Epidermal melanocyte (primary cell): ENCODE data around the gene MSMO1.
"Not testable (repeated sequence)": the region's sequence is repeated elsewhere in the genome, so short reads cannot be mapped to it uniquely, and the experiment has no call there.

Experiments used
- DNase-seq: peaks from one replicate; pipeline ENCODE4 v3.0.0; 2011; ENCODE audit warnings: low spot score; ENCODE audit not compliant: insufficient read length

Gene MSMO1

GRCh38 chr4:165327211-165328100 is at the start of gene MSMO1:
Gene MSMO1, plus strand, starts transcription at chr4:165327669. Its CDS starts 5,702 bp downstream, at chr4:165333371.
- peak; percentile 70 for DNase-seq

DNA sequence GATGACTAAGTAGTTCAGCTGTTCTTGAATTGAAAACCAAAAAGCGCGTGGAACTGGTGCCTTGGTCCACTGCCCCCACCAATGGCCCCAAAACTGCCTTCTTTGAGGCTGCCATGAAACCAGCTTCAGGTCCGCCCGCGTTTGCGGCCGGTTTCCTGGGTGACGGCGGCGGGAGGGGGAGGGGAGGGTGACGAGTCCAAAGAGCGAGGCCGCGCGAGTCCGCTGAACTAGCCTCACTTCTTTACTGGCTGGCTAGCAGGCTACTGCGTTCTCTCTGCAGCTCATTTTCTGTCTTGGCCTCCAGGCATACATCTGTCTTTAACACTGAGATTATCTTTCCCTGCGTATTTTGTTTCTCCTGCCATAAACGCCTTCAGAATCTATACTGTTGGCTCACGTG is 47.9 kb upstream of the MSMO1 start:
- DNase-seq = not testable (repeated sequence)

DNA sequence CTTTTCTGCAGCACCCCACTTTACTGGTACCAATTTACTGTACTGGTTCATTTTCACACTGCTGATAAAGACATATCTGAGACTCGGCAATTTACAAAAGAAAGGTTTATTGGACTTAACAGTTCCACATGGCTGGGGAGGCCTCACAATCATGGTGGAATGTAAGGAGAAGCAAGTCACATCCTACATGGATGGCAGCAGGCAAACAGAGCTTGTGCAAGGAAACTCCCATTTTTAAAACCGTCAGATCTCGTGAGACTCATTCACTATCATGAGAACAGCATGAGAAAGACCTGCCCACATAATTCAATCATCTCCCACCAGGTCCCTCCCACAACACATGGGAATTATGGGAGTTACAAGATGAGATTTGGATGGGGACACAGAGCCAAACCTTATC is 42.8 kb upstream of the MSMO1 start:
- DNase-seq = not testable (repeated sequence)

DNA sequence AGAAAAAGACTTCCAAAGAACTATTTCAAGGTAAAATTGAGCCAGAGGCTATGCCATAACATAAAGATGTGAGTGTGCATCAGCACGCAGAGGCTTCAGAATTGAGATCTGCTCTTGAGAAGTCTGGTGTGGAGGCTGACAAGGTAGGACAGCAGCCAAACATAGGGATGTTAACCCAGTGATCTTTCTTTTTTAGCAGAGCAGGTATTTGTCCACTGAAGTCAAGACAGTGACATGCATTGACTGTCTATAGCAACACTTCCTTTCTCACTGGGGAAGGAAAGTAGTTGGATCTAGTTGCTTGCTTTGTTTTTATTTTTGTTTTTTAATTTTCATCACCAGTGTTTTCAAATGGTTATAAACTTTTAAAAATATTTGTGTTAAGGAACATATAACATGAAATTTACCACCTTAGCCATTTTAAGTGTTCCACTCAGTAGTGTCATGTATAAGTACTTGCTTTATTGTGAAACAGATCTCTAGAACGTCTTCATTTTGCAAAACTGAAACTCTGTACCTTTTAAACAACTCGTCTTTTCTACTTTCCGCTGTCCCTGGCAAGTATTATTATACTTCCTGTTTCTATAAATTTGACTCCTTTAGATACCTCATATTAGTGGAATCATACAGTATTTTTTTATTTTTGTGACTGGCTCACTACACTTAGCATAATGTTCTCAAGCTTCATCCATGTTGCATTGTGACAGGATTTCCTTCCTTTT is 40.7 kb upstream of the MSMO1 start:
- DNase-seq = not testable (repeated sequence)

- no peak for DNase-seq
Measured at GRCh38 chr4:165288226-165288625, 39.2 kb upstream of the MSMO1 start.

DNA sequence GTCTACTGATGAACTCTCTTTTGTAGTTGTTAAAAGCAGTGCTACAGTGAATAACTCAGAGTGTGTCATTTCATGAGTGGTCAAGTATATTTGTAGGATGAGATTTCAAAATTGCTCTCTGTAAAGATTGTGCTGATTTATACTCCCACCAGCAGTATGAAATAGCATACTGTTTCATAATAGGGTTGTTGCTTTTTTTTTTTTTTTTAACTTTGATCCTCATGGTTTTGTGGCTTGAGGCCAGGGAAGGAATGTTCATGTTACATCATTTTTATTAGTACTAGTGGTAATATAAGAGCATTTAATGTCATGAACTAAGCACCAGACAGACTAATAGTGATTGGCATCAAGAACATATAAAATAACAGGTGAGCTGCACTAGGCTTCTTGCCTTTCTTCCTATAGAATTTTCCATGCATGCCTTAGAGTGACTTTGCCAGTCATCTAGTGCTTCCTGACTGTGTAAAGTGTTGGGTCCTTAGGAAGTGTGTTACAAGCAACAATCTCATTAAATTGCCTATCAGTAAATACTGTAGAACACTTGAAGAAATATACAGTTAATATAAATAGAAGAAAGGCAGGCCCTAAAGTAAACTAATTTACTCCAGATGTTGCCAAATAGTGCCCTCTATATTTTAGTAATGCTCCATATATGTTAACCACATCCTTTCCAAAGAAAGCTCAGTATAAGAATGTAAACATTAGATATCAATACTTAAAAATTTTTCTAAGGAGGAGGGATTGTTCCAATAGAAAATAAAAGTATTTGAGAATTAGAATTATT is 38.6 kb upstream of the MSMO1 start:
- peak; percentile 29 for DNase-seq

DNA sequence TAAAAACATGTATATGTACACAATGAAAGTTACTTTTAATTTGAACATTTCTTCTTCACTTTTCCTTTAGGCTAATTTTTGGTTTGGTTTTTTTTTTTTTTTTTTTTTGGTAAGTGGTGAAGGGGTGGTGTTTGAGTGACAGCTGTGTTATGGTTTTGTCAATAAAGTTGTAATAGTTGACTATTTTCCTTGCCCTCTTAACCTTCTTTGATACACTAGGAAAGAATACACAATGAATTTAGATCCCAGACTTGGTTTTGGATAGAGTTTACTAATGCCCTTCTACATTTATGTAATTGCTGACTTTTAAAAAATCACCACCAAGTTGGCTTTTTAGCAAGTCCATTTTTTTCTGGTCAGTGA is 38.1 kb upstream of the MSMO1 start:
- DNase-seq = no peak

GRCh38 chr4:165293061-165293460 is 34.4 kb upstream of the MSMO1 start:
- DNase-seq = no peak

DNA sequence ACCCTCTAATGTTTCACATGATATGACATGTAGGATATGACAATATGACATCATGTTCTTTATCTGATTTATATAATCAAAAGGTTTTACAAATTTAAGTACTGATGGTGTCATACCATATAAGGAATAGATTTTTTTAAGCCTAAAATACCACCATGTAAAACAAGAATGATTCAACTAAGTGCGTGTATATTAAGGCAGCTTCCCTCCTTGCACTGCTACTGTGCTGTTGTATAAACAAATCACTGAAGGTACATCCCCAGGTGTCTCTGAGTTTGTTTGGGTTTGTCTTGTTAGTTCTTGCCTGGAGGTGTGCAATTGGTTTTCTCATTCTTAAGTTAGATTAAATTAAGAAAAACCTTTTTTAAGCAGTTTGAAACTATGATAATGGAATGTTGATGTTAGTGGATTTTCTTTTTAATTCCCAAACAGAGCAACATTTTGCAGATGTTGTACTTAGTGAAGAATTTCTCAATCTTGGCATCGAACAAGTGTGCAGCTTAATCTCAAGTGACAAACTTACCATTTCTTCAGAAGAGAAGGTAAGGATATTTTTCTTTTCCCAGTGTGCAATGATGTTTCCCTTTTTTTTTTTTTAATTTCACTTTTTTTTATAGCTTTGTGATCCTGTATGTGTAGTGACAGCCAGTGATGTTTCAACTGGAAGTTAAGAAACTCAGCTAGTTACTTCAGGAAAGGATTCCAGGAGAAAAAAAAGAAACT is 33.4 kb upstream of the MSMO1 start:
- no peak for DNase-seq

DNA sequence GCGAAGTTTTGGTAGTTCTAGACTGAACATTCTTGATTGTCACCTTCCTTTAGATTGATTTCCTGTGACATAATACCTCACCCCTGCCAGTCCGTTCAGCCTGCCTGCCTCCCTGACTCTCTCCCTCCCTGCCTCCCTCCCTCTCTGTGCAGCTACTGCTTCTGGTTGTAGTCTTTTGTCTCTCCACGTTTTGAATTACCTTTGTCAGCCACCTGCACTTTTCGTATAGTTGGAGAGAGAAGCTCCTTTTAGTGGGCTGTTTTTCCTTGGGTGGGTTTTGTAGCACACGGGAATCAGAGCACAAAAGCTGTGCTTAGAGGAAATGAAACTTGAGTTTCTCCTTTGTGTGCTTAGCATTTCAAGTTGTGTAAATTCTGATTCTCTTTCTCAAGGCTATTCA is 32.6 kb upstream of the MSMO1 start:
- DNase-seq = no peak

DNA sequence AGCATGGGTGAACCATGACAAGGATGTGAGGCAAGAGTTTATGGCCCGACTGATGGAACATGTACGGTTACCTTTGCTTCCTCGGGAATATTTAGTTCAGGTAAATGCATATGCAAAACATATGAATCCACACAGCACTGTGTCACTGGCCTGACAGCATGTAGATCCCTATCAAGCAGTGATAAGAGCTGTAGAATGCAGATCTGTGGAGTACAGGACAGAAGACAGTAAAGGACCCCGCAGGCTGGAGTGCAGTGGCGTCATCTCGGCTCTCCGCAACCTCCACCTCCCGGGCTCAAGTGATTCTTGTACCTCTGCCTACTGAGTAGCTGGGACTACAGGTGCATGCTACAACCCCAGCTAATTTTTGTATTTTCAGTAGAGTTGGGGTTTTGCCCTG is 29.8 kb upstream of the MSMO1 start:
- no peak for DNase-seq

DNA sequence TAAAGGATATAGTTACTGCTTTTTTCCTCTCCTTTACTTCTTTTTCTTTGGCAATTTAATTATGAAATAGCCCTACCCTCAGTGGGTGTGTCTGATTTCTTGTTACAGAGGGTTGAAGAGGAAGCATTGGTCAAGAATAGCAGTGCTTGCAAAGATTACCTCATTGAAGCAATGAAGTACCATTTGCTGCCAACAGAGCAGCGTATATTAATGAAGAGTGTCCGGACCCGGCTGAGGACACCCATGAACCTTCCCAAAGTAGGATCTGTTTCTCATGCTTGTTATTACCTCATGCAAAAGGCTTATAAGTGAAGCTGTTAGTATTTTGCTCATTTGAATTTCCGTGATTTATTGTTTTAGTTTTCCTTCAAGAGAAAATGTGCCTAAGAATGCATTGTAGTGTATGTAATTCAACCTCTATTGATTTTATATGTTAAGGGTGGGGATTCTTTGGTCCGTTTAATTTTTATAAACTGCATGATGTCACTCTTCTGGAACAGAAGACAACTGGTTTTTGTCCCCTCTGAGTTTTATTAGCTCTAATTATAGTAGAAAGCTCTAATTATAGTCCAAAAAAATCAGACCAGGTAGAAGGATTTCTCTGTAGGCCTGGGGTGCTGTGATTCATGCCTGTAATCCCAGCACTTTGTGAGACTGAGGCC is 27.9 kb upstream of the MSMO1 start:
- DNase-seq = no peak

- DNase-seq = no peak
Measured at GRCh38 chr4:165301833-165302232, 25.6 kb upstream of the MSMO1 start.

GRCh38 chr4:165302658-165303057 is 24.8 kb upstream of the MSMO1 start:
- DNase-seq = no peak

DNA sequence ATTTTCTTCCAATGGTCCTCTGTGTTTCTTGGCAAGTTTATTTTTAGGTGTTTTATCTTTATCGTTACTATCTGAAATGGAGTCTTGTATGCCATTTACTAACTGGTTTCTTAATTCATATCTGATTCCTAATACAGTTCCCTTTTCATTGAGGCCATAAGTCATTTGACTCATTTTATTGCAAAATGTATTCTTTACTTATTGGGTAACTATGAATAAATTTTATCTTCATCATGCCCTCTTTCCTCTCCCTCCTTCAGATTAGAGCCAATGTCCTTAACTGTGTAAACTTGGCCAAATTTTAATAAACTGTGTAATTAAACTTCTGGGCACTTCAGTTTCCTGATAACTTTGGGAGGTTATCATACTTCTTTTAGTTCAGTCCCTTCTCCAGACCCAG is 19.3 kb upstream of the MSMO1 start:
- no peak for DNase-seq

DNA sequence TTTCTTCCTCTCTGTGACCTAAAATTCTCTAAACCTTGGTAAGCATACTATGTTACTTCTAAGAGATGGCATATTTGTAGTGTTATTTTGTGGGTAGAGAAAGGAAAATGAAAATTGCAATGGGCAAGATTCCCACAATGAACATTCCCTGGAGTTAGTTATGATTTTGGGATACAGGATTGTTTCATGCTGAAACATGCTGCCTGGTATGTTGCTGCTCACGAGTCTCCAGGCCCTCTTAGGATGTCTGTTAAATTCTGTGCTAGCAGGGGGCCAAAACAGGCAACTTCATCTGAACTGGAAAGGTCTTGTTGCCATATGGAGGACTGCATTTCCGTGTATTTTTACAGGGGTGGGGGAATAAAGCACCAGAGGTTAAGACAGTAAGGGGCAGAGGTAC is 18.9 kb upstream of the MSMO1 start:
- DNase-seq = no peak

- DNase-seq = no peak
Measured at GRCh38 chr4:165309456-165309855, 18.0 kb upstream of the MSMO1 start.

GRCh38 chr4:165312506-165312905 is 15.0 kb upstream of the MSMO1 start:
- no peak for DNase-seq

- no peak for DNase-seq
Measured at GRCh38 chr4:165319030-165319429, 8.4 kb upstream of the MSMO1 start.

- DNase-seq = no peak
Measured at GRCh38 chr4:165319509-165319908, 8.0 kb upstream of the MSMO1 start.
